Upper lobe of right lung (tissue), 1 donor: ENCODE measurements around the gene KDM4C. TPM values are rescaled to one million over a fixed set of nuclear protein-coding genes. Genes with fewer than 3 reads are reported as not detected.

ENCODE experiments used
- ATAC-seq: fragments of 200-7000 bp; cut with Tn5 transposase; one replicate; pipeline ENCODE4 v1.9.1; 2020; ENCODE audit warnings: mild to moderate bottlenecking, moderate library complexity
- DNase-seq: peaks from one replicate; pipeline ENCODE4 v3.0.0-alpha.2; 2020
- H3K27ac ChIP-seq: fragments of 200-600 bp; one replicate; pipeline ENCODE4 v1.8.0; 2022
- H3K27me3 ChIP-seq: fragments of 200-600 bp; one replicate; pipeline ENCODE4 v1.8.0; 2022; ENCODE audit warnings: mild to moderate bottlenecking
- H3K36me3 ChIP-seq: fragments of 200-600 bp; one replicate; pipeline ENCODE4 v1.8.0; 2022
- H3K4me1 ChIP-seq: fragments of 200-600 bp; one replicate; pipeline ENCODE4 v1.8.0; 2022
- H3K4me3 ChIP-seq: fragments of 200-600 bp; one replicate; pipeline ENCODE4 v1.8.0; 2022; ENCODE audit warnings: mild to moderate bottlenecking
- H3K9me3 ChIP-seq: fragments of 200-600 bp; one replicate; pipeline ENCODE4 v1.8.0; 2022
- CTCF ChIP-seq: fragments of 200-600 bp; IDR thresholded peaks from one replicate; pipeline ENCODE4 v1.8.0; 2022; ENCODE audit warnings: antibody characterized with exemption
- intact Hi-C: fragments of 100-400 bp; cut with DNase I; formaldehyde crosslinking; loops from one replicate; pipeline ENCODE4 v1.11.0; 2022
- total RNA-seq: library from RNA; stranded (reverse); fragmentation: NEBNext Ultra II Directional; extraction: Animal tissue kit (Norgen Biotek cat#: 25700); gene quantifications from one replicate; pipeline ENCODE4 v1.2.1, GENCODE V29; 2021
- donor health status: DM: no; HTN: yes; CAD: no; lungs with severe emphysema.

The KDM4C gene
- total RNA-seq, 1 donor from 2014 or later: 37.2 TPM

GRCh38 chr9:7115606-7116005 is 357.8 kb downstream of the KDM4C start:
- Histone ChIP-seq H3K27ac (no peak overlapping the region), H3K4me3 (no peak overlapping the region), H3K36me3 (no peaks in the 10 kb centered on the region), H3K4me1 (no peaks in the 10 kb centered on the region), H3K9me3 (no peaks in the 10 kb centered on the region), H3K27me3 (no peaks in the 10 kb centered on the region)
- DNase-seq: no peak
- no peak for ATAC-seq
- no peak for TF ChIP-seq CTCF
- intact Hi-C loops: no loop called here

GRCh38 chr9:7117676-7118561 is 360.1 kb downstream of the KDM4C start:
- H3K27ac ChIP-seq: no peak overlapping the region
- intact Hi-C loops: no loop called here
- no peak for DNase-seq
- no peak for ATAC-seq
- H3K9me3 ChIP-seq: no peaks in the 10 kb centered on the region
- no peak for TF ChIP-seq CTCF
- H3K4me3 ChIP-seq: no peak overlapping the region
- H3K36me3 ChIP-seq: no peaks in the 10 kb centered on the region
- peaks cover 3% of the 10 kb centered on the region for H3K4me1 ChIP-seq
- H3K27me3 ChIP-seq: no peaks in the 10 kb centered on the region

DNA sequence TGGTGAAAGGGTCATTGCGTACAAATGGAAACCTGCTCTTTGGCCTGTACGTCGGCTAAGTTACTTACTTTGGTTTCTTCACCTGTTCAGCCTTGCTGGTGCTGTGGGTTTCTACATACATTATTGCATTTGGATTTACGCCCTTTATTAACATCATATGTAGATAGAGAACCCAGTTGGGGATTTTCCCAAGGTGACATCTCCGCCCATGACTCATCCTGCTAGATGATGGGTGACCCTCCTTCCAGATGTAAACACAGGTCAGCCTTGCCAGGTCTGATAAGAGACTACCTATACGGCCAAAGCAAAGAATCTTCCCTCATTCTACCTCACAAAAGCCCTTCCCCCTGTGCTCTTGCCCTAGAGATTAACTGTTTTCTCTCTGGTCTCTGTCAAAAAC is 360.9 kb downstream of the KDM4C start:
- no peaks in the 10 kb centered on the region for H3K9me3 ChIP-seq
- ATAC-seq (no peak), DNase-seq (no peak)
- no peak overlapping the region for H3K4me3 ChIP-seq
- no peak overlapping the region for H3K27ac ChIP-seq
- intact Hi-C loops: no loop called here
- no peaks in the 10 kb centered on the region for H3K27me3 ChIP-seq
- H3K4me1 ChIP-seq: peaks cover 3% of the 10 kb centered on the region
- no peaks in the 10 kb centered on the region for H3K36me3 ChIP-seq
- no peak for TF ChIP-seq CTCF

- intact Hi-C loops: no loop called here
- DNase-seq: no peak
Observed at GRCh38 chr9:7119612-7120011, 361.8 kb downstream of the KDM4C start.

GRCh38 chr9:7121055-7121454 is 363.3 kb downstream of the KDM4C start:
- intact Hi-C loops: no loop called here
- peak; percentile 54 for ATAC-seq
- Histone ChIP-seq H3K4me1 (peaks cover 3% of the 10 kb centered on the region), H3K4me3 (no peak overlapping the region), H3K36me3 (no peaks in the 10 kb centered on the region), H3K27me3 (no peaks in the 10 kb centered on the region), H3K9me3 (no peaks in the 10 kb centered on the region), H3K27ac (no peak overlapping the region)
- TF ChIP-seq CTCF: no peak
- DNase-seq: no peak

More at GRCh38 chr9:7119612-7120011, 361.8 kb downstream of the KDM4C start:
- Histone ChIP-seq H3K4me1 (peaks cover 3% of the 10 kb centered on the region), H3K36me3 (no peaks in the 10 kb centered on the region), H3K4me3 (no peak overlapping the region), H3K27me3 (no peaks in the 10 kb centered on the region), H3K27ac (no peak overlapping the region), H3K9me3 (no peaks in the 10 kb centered on the region)
- TF ChIP-seq CTCF: no peak
- no peak for ATAC-seq
